OCI-LY1 (cell line): ENCODE measurements around the gene MUC13.

Experiments
- H2AFZ ChIP-seq: fragments of 200-600 bp; sonication (generic), shearing (Covaris generic); 2 replicates; pipeline ENCODE4 v1.6.0; 2014; ENCODE audit warnings: antibody characterized with exemption, mild to moderate bottlenecking, low read length
- H3F3A ChIP-seq: fragments of 200-600 bp; sonication (generic), shearing (Covaris generic); 2 replicates; pipeline ENCODE4 v1.6.0; 2014; ENCODE audit warnings: mild to moderate bottlenecking, antibody characterized with exemption, low read length, moderate library complexity; ENCODE audit not compliant: insufficient read depth
- H3K27ac ChIP-seq: fragments of 200-600 bp; sonication (generic); 2 replicates; pipeline ENCODE4 v1.5.1; 2014; ENCODE audit warnings: low read length, mixed run types, mild to moderate bottlenecking, low read depth; ENCODE audit not compliant: poor library complexity, severe bottlenecking
- H3K27me3 ChIP-seq: fragments of 200-600 bp; sonication (generic); 2 replicates; pipeline ENCODE4 v1.6.0; 2014; ENCODE audit warnings: antibody characterized with exemption, mild to moderate bottlenecking, low read length, moderate library complexity; ENCODE audit not compliant: insufficient read depth
- H3K36me3 ChIP-seq: fragments of 200-600 bp; sonication (generic); 2 replicates; pipeline ENCODE4 v1.6.1; 2014; ENCODE audit warnings: mild to moderate bottlenecking, antibody characterized with exemption, low read length, moderate library complexity, mixed read lengths; ENCODE audit not compliant: insufficient read depth
- H3K4me1 ChIP-seq: fragments of 200-600 bp; sonication (generic); 2 replicates; pipeline ENCODE4 v1.5.1; 2014; ENCODE audit warnings: mild to moderate bottlenecking, low read length, moderate library complexity; ENCODE audit not compliant: insufficient read depth, severe bottlenecking
- H3K4me2 ChIP-seq: fragments of 200-600 bp; sonication (generic), shearing (Covaris generic); 2 replicates; pipeline ENCODE4 v1.6.1; 2014; ENCODE audit warnings: low read length
- H3K4me3 ChIP-seq: fragments of 200-600 bp; sonication (generic); 2 replicates; pipeline ENCODE4 v1.5.1; 2014; ENCODE audit warnings: low read length, low read depth, mild to moderate bottlenecking, mixed read lengths; ENCODE audit not compliant: poor library complexity, severe bottlenecking
- H3K79me2 ChIP-seq: fragments of 200-600 bp; shearing (Covaris generic); 2 replicates; pipeline ENCODE4 v1.6.1; 2016; ENCODE audit warnings: mixed run types, low read length, mixed read lengths; ENCODE audit not compliant: insufficient read depth
- H3K9ac ChIP-seq: fragments of 200-600 bp; sonication (generic), shearing (Covaris generic); 2 replicates; pipeline ENCODE4 v1.6.1; 2014; ENCODE audit warnings: mild to moderate bottlenecking, low read length, mixed read lengths
- H3K9me2 ChIP-seq: fragments of 200-600 bp; sonication (generic), shearing (Covaris generic); 2 replicates; pipeline ENCODE4 v1.6.1; 2014; ENCODE audit warnings: low read depth, mild to moderate bottlenecking, low read length, mixed read lengths
- H3K9me3 ChIP-seq: fragments of 200-600 bp; shearing (Covaris generic); 2 replicates; pipeline ENCODE4 v1.6.1; 2014; ENCODE audit warnings: low read length, mixed read lengths
- H4K20me1 ChIP-seq: fragments of 200-600 bp; sonication (generic), shearing (Covaris generic); 2 replicates; pipeline ENCODE4 v1.6.0; 2016; ENCODE audit warnings: mild to moderate bottlenecking, low read length; ENCODE audit not compliant: insufficient read depth
- CTCF ChIP-seq: fragments of 200-600 bp; sonication (generic), shearing (Covaris generic); IDR thresholded peaks from 2 replicates; pipeline ENCODE4 v1.5.1; 2017; ENCODE audit warnings: mild to moderate bottlenecking, antibody characterized with exemption, low read length, moderate library complexity, mixed read lengths
- EZH2 ChIP-seq: fragments of 200-600 bp; sonication (generic), shearing (Covaris generic); IDR thresholded peaks from 2 replicates; pipeline ENCODE4 v1.8.0; 2017; ENCODE audit warnings: borderline replicate concordance, mixed run types, mild to moderate bottlenecking, antibody characterized with exemption, low read length, moderate library complexity, mixed read lengths

MUC13 gene

GRCh38 chr3:124973290-124973689, 38.7 kb upstream of the MUC13 start:
- TF ChIP-seq CTCF: no peak
- H2AFZ ChIP-seq: no peak overlapping the region
- H3K9ac ChIP-seq: no peak overlapping the region
- no peaks in the 10 kb centered on the region for H3K4me1 ChIP-seq
- H3K36me3 ChIP-seq: no peaks in the 10 kb centered on the region
- no peak overlapping the region for H3K27ac ChIP-seq
- no peaks in the 10 kb centered on the region for H4K20me1 ChIP-seq
- H3K9me3 ChIP-seq: no peaks in the 10 kb centered on the region
- H3K27me3 ChIP-seq: no peaks in the 10 kb centered on the region
- no peaks in the 10 kb centered on the region for H3K9me2 ChIP-seq
- H3K4me3 ChIP-seq: no peak overlapping the region
- H3K4me2 ChIP-seq: no peak overlapping the region
- H3F3A ChIP-seq: no peaks in the 10 kb centered on the region
- H3K79me2 ChIP-seq: no peaks in the 10 kb centered on the region

DNA sequence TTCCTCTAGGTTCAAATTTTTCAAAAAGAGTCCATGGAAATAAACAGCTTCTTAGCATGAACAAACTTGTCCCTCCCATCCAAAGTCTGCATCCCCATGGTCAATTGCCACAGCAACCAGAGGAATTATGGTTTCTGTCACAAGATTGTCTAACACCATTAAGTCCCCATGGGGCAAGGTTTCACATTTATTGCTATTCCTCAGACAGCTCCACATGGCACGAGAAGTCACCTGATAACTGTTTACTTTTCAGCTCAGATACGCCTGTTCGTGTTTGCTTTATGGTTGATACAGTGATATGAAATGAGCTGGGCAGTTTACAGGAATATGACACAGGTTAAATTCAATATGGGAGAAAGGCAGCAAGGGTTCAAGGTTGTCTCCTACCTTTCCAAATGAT, 37.9 kb upstream of the MUC13 start:
- H3K4me3 ChIP-seq: no peak overlapping the region
- no peaks in the 10 kb centered on the region for H3K9me3 ChIP-seq
- no peaks in the 10 kb centered on the region for H3F3A ChIP-seq
- no peaks in the 10 kb centered on the region for H3K4me1 ChIP-seq
- no peaks in the 10 kb centered on the region for H3K79me2 ChIP-seq
- no peak for TF ChIP-seq CTCF
- no peak overlapping the region for H3K4me2 ChIP-seq
- no peaks in the 10 kb centered on the region for H3K27me3 ChIP-seq
- H3K36me3 ChIP-seq: no peaks in the 10 kb centered on the region
- H3K9me2 ChIP-seq: no peaks in the 10 kb centered on the region
- H4K20me1 ChIP-seq: no peaks in the 10 kb centered on the region
- H3K9ac ChIP-seq: no peak overlapping the region
- H3K27ac ChIP-seq: no peak overlapping the region
- H2AFZ ChIP-seq: no peak overlapping the region

- no peaks in the 10 kb centered on the region for H3K9me3 ChIP-seq
- H3K27me3 ChIP-seq: no peaks in the 10 kb centered on the region
- no peaks in the 10 kb centered on the region for H3F3A ChIP-seq
- H3K4me3 ChIP-seq: no peak overlapping the region
- H2AFZ ChIP-seq: no peak overlapping the region
- H3K9me2 ChIP-seq: no peaks in the 10 kb centered on the region
- no peaks in the 10 kb centered on the region for H4K20me1 ChIP-seq
- no peaks in the 10 kb centered on the region for H3K36me3 ChIP-seq
- H3K4me1 ChIP-seq: no peaks in the 10 kb centered on the region
- no peak overlapping the region for H3K27ac ChIP-seq
- H3K79me2 ChIP-seq: no peaks in the 10 kb centered on the region
- no peak overlapping the region for H3K4me2 ChIP-seq
- H3K9ac ChIP-seq: no peak overlapping the region
- TF ChIP-seq CTCF (no peak), EZH2 (no peak)
Measured at GRCh38 chr3:124969963-124970722, 35.6 kb upstream of the MUC13 start.
